Epithelial cell of umbilical artery (primary cell): ENCODE data around the gene PCDHGA6. TPM values are rescaled to one million over a fixed set of nuclear protein-coding genes. Genes with fewer than 3 reads are reported as not detected.

Experiments used
- total RNA-seq: library from RNA; depleted of rRNA; stranded (reverse); fragments of >200 nt; gene quantifications from 2 replicates; pipeline ENCODE4 v1.2.3, GENCODE V29; 2014

The PCDHGA6 gene
- 0.76 and 0.97 TPM in 2 replicates for total RNA-seq

GRCh38 chr5:141373673-141374317 lies at the start of gene PCDHGA6:
TSS of gene PCDHGA6 (plus strand) at chr5:141373891. CDS start at chr5:141374084, 193 bp downstream.

GRCh38 chr5:141330299-141331080 lies 43.2 kb upstream of the PCDHGA6 start, which contains the start of gene PCDHGA1:
TSS of gene PCDHGA1 (plus strand) at chr5:141330514.

GRCh38 chr5:141338538-141339306 lies 35.0 kb upstream of the PCDHGA6 start, which contains the start of gene PCDHGA2:
TSS of gene PCDHGA2 (plus strand) at chr5:141338760.

GRCh38 chr5:141343242-141343952 lies 30.3 kb upstream of the PCDHGA6 start, which contains the start of gene PCDHGA3:
TSS of gene PCDHGA3 (plus strand) at chr5:141343829. CDS start at chr5:141344034, 205 bp downstream.

DNA sequence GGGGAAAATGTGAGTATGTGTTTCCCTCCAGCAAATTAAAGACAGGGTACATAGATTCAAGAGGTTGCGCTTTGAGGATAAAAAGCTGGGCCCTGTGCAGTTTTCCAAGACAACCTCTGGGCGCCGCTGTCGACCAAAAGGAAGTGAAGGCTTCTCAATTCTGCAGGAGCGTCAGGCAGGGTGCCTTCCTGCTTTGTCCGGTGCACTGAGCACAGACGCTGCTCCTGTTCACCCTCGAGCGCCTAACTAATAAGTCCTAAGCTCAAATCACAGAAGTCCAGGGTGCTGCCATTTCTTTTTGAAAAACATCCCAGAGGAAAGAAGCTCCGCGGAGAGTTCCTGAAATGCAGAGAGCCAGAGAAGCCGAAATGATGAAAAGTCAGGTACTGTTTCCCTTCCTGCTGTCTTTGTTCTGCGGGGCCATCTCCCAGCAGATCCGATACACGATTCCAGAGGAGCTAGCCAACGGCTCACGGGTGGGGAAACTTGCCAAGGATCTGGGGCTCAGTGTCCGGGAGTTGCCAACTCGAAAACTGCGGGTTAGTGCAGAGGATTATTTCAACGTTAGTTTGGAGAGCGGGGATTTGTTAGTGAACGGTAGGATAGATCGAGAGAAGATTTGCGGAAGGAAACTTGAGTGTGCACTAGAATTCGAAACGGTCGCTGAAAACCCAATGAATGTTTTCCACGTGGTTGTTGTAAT lies 23.6 kb upstream of the PCDHGA6 start, which contains the start of gene PCDHGB1:
TSS of gene PCDHGB1 (plus strand) at position 183 of the 703 bp plus-strand sequence. CDS start at position 345, 162 bp downstream.

GRCh38 chr5:141354900-141355469 lies 18.7 kb upstream of the PCDHGA6 start, which contains the start of gene PCDHGA4:
TSS of gene PCDHGA4 (plus strand) at chr5:141355021. CDS start at chr5:141355108, 87 bp downstream.

GRCh38 chr5:141359790-141360426 lies 13.8 kb upstream of the PCDHGA6 start, which contains the start of gene PCDHGB2:
TSS of gene PCDHGB2 (plus strand) at chr5:141359994. CDS start at chr5:141360136, 142 bp downstream.

GRCh38 chr5:141363952-141364660 lies 9.6 kb upstream of the PCDHGA6 start, which contains the start of gene PCDHGA5:
TSS of gene PCDHGA5 (plus strand) at chr5:141364162. CDS start at chr5:141364331, 169 bp downstream.

DNA sequence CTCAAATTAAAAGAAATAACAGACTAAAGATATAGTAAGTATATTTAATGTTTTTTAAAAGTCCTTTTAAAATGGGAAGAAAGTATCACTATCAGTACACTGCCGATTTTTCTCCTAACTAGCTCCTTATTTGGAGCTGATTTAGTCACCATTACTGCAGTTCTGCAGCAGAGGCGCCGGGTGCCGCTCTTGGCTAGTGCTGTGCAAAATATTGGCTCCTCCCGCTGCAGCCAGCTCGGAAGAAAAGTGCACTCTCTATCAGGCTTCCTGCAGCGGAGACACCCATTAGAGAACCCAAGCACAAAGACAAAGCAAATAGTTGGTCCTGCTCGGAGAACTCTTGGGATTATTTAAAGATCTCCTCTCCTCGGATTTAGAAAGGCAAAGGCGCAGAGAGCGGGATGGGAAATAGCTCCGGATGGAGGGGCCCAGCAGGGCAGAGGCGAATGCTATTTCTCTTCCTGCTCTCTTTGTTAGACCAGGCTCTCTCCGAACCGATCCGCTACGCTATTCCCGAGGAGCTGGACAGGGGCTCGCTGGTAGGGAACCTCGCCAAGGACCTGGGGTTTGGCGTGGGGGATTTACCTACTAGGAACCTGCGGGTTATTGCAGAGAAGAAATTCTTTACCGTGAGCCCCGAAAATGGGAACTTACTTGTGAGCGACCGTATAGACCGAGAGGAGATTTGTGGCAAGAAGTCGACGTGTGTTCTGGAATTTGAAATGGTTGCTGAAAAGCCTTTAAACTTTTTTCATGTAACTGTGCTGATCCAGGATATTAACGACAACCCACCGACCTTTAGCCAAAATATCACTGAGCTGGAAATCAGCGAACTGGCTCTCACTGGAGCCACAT lies 3.5 kb upstream of the PCDHGA6 start, which contains the start of gene PCDHGB3:
TSS of gene PCDHGB3 (plus strand) at position 249 of the 855 bp plus-strand sequence. CDS start at position 402, 153 bp downstream.

DNA sequence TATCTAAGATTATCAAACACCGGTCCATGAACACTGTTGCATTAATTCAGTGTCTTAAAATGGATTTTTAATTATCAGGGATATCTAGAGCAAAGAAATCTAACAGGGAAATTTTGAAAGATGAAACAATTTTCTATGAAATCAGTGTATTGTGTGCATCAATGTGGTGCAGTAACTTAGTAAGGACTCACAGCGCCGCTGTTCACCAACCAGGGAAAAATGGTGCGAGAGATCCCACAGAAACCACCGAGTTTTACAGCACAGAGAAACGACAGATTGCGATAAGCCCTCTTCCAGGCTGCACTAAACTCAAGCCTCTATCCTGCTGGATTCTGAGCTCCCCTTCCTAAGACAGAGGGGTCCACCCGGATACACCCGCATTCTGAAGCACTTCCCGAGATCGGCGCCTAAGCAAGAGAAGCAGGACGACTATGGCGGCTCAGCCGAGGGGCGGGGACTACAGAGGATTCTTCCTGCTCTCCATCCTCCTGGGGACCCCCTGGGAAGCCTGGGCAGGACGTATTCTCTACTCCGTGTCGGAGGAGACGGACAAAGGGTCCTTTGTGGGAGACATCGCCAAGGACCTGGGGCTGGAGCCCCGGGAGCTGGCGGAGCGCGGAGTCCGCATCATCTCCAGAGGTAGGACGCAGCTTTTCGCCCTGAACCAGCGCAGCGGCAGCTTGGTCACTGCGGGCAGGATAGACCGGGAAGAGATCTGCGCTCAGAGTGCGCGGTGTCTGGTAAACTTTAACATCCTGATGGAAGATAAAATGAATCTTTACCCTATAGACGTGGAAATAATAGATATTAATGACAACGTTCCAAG lies 9.0 kb downstream of the PCDHGA6 start, which contains the start of gene PCDHGA7:
TSS of gene PCDHGA7 (plus strand) at position 274 of the 826 bp plus-strand sequence. CDS start at position 432, 158 bp downstream.

GRCh38 chr5:141387557-141388311 lies 14.0 kb downstream of the PCDHGA6 start, which contains the start of gene PCDHGB4:
TSS of gene PCDHGB4 (plus strand) at chr5:141387698. CDS start at chr5:141387885, 187 bp downstream.

DNA sequence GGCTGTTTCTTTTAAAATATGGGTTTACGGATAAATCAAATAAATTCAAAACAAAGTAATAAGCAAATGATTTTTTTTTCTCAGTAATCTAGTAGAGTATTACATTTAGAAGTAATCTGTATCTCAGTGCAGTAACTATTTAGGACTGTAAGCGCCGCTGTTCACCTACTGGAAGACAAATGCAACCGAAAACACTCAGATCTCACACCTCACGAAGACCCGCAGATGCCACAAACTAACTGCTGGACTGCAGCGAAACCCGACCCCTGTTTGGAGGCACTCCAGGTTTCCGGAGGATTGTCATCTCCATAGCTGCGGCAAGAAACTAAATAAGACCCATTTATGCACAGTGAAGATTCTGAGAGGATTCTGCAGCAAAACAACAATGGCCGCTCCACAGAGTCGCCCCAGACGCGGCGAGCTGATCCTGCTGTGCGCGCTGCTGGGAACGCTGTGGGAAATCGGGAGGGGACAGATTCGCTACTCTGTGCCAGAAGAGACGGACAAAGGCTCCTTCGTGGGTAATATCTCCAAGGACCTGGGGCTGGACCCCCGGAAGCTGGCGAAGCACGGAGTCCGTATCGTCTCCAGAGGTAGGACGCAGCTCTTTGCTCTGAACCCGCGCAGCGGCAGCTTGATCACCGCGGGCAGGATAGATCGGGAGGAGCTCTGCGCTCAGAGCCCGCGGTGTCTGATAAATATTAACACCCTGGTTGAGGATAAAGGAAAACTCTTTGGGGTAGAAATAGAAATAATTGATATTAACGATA lies 18.9 kb downstream of the PCDHGA6 start, which contains the start of gene PCDHGA8:
TSS of gene PCDHGA8 (plus strand) at position 205 of the 770 bp plus-strand sequence. CDS start at position 386, 181 bp downstream.

GRCh38 chr5:141397756-141398551 lies 24.3 kb downstream of the PCDHGA6 start, which contains the start of gene PCDHGB5:
TSS of gene PCDHGB5 (plus strand) at chr5:141397947. CDS start at chr5:141398128, 181 bp downstream.

DNA sequence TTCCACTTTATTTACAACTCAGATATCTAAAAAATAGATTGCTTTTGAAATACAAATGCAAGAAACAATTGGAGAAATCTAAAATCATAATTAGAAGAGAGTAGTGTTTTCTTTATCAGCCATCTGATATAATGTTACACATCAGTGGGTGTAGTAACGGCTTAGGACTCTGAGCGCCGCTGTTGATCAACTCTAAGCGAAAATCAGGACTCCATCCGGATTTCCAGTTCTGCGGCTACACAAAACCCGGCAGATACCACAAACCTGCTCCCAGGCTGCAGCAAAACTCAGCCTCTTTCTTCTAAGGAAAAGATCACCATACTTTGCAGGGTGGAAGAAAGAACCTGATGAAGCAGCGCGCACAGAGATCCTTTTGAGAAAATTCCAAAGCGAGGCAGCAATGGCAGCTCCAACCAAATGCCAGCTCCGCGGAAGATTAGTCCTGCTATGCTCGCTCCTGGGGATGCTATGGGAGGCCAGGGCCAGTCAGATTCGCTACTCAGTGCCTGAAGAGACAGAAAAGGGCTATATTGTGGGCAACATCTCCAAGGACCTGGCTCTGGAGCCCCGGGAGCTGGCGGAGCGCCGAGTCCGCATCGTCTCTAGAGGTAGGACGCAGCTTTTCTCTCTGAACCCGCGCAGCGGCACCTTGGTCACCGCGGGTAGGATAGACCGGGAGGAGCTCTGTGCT lies 29.0 kb downstream of the PCDHGA6 start, which contains the start of gene PCDHGA9:
TSS of gene PCDHGA9 (plus strand) at position 226 of the 691 bp plus-strand sequence. CDS start at position 401, 175 bp downstream.

